ENCODE results near the gene CSNK1G1. TPM values are rescaled to one million over a fixed set of nuclear protein-coding genes. Genes with fewer than 3 reads are reported as not detected.
A peak's percentile ranks its signal among the peaks of the same experiment; 100 is the strongest.

The CSNK1G1 gene
- total RNA-seq, 1 donor from 2014 or later: 19.8 TPM

DNA sequence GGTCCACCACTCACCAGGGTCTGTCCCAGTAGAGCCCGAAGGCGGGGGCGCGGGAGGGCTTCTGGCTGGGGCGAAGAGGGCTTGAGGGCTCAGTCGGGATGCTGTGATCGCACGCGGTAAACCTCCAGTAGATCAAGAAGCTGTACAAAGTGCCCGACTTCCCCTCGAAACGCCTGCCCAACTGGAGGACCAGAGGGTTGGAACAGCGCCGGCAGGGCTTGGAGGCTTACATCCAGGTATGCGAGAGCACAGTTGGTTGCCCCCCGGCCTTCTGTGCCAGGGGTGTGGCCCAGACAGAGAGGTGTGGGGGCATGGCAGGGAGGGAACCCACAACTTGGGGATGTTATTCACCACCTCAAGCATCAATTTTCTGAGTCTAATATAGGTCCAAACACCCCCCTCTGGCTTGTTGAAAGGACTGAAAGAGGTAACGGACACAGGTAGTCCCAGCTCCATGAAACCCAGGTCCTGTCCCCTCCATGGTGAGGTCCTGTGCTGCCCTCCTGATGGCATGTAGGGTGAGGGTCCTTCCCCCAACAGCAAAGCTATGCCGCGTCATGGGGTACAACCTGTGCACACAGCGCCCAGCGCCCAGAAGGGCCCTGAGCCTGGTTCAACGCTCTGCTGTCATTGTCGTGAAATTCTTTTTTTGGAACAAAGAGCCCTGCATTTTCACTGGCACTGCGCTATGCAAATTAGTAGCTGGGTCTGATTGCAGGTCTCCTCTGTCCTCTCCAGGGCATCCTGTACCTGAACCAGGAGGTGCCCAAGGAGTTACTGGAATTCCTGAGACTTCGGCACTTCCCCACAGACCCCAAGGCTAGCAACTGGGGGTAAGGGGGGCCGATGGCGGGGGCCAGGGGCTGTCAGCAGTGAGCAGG is 203.2 kb downstream of the CSNK1G1 start:
- DNase-seq (peak; percentile 55), ATAC-seq (peak; percentile 2 to 4)
- peaks cover 38% of the 10 kb centered on the region for H3K36me3 ChIP-seq
- intact Hi-C loops (cut with DNase I): no loop called here
- H3K27ac ChIP-seq: no peak overlapping the region
- H3K4me3 ChIP-seq: peak overlapping the region; percentile 63
- H3K27me3 ChIP-seq (ENCODE audit: low read depth): peaks cover 22% of the 10 kb centered on the region
- peaks cover 44% of the 10 kb centered on the region for H3K4me1 ChIP-seq
- no peaks in the 10 kb centered on the region for H3K9me3 ChIP-seq
- TF ChIP-seq, protein P1, sequence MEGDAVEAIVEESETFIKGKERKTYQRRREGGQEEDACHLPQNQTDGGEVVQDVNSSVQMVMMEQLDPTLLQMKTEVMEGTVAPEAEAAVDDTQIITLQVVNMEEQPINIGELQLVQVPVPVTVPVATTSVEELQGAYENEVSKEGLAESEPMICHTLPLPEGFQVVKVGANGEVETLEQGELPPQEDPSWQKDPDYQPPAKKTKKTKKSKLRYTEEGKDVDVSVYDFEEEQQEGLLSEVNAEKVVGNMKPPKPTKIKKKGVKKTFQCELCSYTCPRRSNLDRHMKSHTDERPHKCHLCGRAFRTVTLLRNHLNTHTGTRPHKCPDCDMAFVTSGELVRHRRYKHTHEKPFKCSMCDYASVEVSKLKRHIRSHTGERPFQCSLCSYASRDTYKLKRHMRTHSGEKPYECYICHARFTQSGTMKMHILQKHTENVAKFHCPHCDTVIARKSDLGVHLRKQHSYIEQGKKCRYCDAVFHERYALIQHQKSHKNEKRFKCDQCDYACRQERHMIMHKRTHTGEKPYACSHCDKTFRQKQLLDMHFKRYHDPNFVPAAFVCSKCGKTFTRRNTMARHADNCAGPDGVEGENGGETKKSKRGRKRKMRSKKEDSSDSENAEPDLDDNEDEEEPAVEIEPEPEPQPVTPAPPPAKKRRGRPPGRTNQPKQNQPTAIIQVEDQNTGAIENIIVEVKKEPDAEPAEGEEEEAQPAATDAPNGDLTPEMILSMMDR (IDR thresholded peaks at IDR 0.05): no peak

DNA sequence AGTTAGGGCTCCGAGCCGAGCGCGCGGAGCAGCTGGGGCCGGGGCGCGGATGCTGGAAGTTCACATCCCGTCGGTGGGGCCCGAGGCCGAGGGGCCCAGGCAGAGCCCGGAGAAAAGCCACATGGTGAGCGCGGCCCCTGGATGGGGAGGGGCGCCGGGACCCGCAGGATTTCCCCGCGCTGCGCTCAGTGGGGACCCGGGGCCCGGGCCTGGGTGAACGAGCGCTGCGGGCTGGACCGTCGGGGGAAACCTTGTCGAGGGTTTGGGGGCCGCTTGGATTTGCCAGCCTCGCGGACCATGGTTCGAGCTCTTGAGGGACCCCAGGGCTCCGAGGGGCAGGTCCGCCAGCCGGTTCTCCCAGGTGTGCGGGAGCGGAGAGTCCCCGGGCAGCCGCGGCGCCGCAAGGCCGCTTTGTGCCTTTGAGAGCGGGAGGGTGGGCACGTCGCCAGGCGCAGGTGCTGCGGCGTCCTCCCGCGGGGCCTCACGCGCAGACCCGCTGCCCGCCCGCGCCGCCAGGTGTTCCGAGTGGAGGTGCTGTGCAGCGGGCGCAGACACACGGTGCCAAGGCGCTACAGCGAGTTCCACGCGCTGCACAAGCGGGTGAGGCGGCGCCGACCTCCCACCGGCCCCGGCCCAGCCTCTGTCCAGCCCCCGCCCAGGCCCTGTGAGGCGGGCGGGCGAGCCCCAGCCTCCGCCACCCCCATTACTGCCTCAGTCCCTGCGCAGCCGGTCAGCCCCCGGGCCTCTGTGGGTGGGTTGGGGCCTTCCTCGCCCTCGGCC is 204.1 kb downstream of the CSNK1G1 start, which contains the start of gene SNX22:
Gene SNX22 (plus strand): TSS at position 5 of the 780 bp plus-strand sequence. CDS start 45 bp downstream, at position 50.
- ATAC-seq (peak; percentile 41), DNase-seq (peak; percentile 66)
- peaks cover 30% of the 10 kb centered on the region for H3K36me3 ChIP-seq

DNA sequence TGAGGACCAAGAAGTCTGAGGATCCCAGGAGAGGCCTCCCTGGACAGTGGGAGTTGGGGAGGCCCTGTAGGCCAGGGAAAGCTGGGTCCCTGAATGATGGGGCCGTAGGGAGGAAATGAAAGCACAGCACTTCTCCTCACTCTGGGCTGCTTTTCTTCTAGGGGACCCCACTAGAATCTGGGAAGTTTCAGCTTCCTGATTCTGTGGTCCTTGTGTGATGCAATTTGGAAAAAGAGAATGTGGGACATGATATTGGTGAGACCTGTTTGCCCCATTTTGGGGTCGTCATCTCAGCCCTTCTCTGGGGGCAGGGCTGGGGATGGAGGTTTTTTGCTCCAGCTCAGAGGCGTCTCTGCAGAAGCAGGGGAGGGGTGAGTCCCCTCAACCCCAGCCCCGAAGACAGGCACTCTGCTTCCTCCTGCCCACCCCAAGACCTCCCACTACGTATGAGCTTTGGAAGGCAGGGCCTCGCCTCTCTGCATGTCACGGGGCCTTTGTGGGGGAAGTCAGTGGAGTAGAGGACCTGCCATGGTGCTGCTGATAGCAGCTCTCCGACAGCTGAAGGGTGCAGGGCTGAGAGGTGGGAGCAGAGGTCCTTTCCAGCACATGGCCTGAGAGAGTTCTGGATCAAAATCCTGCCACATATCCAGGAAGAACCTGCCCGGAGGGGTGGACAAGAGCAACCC is 205.9 kb downstream of the CSNK1G1 start:
- Histone ChIP-seq H3K4me1 (peaks cover 44% of the 10 kb centered on the region), H3K9me3 (no peaks in the 10 kb centered on the region), H3K36me3 (peaks cover 23% of the 10 kb centered on the region), H3K27ac (no peak overlapping the region), H3K4me3 (no peak overlapping the region), H3K27me3 (ENCODE audit: low read depth) (peaks cover 22% of the 10 kb centered on the region)
- no peak for DNase-seq
- no peak for ATAC-seq
- intact Hi-C loops (cut with DNase I): no loop called here
- TF ChIP-seq, protein P1 (IDR thresholded peaks at IDR 0.05): no peak

More for the DNA sequence above, 204.1 kb downstream of the CSNK1G1 start, which contains the start of gene SNX22:
- TF ChIP-seq, protein P1 (IDR thresholded peaks at IDR 0.05): no peak
- H3K27ac ChIP-seq: no peak within 1 kb of the TSS
- intact Hi-C loops (cut with DNase I): no loop called here
- H3K27me3 ChIP-seq (ENCODE audit: low read depth): peaks cover 22% of the 10 kb centered on the region
- H3K9me3 ChIP-seq: no peaks in the 10 kb centered on the region
- peaks cover 44% of the 10 kb centered on the region for H3K4me1 ChIP-seq
- H3K4me3 ChIP-seq: peak within 1 kb of the TSS; percentile 63

DNA sequence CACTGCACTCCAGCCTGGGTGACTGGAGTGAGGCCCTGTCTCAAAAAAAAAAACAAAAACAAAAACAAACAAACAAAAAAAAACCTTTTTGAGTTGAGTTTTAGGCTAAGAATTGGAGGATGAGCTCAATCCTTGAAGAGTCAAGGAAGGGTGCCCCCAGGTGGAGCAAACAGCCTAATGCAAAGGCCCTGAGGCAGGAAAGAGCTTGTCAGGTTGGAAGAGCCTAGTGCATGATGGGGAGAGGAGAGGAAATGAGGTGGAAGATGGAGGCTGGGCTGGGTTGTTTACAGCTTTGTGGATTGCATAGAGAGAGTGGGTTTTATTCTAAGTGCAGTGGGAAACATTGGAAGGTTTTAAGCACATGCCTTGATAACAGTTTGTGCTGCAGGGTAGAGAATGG is 206.5 kb downstream of the CSNK1G1 start:
- intact Hi-C loops (cut with DNase I): no loop called here
- peaks cover 44% of the 10 kb centered on the region for H3K4me1 ChIP-seq
- H3K27me3 ChIP-seq (ENCODE audit: low read depth): peaks cover 22% of the 10 kb centered on the region
- TF ChIP-seq, protein P1 (IDR thresholded peaks at IDR 0.05): peak; percentile 6
- no peak overlapping the region for H3K27ac ChIP-seq
- H3K9me3 ChIP-seq: no peaks in the 10 kb centered on the region
- H3K36me3 ChIP-seq: peaks cover 23% of the 10 kb centered on the region
- DNase-seq (no peak), ATAC-seq (no peak)
- no peak overlapping the region for H3K4me3 ChIP-seq

DNA sequence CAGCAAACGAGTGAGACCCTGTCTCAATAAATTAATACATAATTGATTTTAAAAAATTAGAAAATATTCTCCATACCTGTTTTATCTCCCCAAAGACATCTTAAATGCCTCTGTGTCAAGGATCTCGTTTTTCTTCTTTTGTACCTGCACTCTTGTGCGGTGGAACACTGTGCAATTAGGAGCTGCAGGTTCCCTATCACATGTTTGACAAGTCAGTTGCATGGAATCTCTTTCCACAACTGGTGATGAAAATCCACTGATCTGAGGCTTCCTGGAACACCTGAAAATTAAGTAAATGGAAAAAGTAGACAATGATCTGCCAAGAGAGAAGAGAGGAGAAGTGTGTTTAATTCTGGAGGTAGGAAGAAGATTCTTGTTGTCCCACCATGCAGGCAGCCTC is 207.4 kb downstream of the CSNK1G1 start:
- Histone ChIP-seq H3K27me3 (ENCODE audit: low read depth) (peaks cover 22% of the 10 kb centered on the region), H3K36me3 (peaks cover 26% of the 10 kb centered on the region), H3K4me1 (peaks cover 38% of the 10 kb centered on the region), H3K4me3 (no peak overlapping the region), H3K9me3 (no peaks in the 10 kb centered on the region), H3K27ac (no peak overlapping the region)
- no peak for DNase-seq
- intact Hi-C loops (cut with DNase I): no loop called here
- TF ChIP-seq, protein P1 (IDR thresholded peaks at IDR 0.05): no peak
- no peak for ATAC-seq
